IPS-NIHi7 (cell line): ENCODE results near the gene JAKMIP3.

Experiments used
- DNase-seq: peaks from one replicate; pipeline ENCODE4 v3.0.0; 2012; ENCODE audit warnings: mixed read lengths; ENCODE audit errors: extremely low spot score

JAKMIP3 gene

DNA sequence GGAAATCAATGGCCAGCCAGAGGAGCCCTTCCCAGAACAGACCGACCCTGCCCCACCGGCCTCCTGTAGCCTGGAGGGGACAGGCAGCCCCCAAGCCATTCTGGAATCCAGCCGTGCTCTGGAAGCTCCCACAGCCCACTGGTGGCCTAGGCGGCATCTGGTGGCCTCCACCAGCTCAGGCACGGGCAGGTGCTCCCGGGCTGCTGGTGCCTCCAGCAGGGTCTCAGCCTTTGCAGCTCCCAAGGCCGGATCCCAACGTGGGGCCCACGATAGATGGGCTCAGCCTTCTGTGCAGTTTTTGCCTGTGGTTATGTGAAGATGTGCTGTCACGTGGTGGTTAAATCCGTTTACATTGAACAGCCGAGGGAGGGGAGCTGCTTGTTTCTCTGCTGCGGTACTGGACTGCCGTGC lies 44.4 kb downstream of the JAKMIP3 start:
- no peak for DNase-seq

DNA sequence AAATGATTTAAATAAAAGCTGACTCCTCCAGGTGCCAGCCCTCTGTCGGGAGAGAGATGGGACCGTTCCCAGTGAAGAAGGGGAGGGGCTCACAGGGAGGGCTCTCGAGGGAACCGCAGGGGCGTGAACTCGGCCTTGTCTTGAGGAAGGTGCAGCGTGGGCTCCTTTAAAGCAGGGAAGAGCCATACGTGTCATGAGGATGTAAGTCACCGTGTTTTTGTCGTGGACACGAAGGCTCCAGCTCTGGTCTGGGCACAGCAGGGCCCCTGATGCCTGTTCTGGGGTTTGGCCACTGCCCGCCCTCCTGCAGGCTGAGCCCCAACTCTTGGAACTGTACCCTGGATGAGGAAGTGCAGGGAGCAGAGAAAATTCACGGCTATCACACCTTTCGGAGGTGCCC lies 45.0 kb downstream of the JAKMIP3 start:
- no peak for DNase-seq

DNA sequence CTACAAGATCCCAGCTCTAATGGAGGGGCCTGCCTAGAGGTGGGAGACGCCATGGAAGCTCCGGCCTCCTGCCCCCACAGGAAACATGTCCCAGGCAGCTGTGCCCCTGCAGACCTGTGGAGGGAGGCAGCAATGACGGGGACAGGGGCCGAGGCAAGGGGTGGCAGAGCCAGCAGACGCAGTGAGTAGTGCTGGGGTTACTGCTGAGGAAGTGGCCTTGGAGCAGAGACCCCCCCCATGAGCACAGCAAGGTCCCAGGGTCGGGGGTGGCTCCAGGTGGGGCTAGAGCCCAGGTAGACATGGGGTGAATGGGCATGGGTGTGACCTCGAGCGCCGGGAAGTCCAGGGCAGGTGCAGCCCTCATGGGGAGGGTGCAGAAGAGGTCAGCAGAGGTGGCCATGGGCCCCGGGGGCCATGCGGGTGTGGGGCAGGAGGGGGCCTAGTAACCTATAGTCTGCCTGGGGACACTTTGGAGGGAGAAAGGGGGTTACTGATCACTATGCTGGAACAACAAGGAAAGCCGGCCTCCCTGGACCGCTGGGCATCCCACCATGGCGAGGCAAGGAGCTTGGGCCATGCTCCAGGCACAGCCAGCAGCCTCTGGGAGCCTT lies 45.5 kb downstream of the JAKMIP3 start:
- no peak for DNase-seq

DNA sequence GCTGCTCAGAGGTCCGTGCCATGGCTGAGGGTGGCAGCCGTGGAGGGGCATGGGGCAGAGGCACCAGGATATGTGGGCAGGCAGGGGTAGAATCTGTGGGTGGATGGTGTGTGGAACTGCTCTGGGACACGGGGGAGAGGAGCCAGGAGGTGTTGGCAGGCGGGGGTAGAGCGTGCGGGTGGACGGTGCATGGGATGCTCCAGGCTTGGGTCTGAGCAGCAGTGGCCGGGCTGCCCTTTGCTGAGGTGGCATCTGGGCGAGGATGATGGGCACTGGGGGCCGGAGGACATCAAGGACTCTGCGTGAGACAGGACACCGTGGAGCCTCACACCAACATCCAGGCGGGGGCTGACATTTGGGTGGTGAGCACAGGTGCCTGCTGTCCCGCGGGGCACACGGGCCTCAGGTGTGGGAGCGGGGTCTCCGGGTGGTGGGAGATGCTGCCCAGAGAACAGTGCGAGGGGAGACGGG lies 46.2 kb downstream of the JAKMIP3 start:
- DNase-seq: no peak

DNA sequence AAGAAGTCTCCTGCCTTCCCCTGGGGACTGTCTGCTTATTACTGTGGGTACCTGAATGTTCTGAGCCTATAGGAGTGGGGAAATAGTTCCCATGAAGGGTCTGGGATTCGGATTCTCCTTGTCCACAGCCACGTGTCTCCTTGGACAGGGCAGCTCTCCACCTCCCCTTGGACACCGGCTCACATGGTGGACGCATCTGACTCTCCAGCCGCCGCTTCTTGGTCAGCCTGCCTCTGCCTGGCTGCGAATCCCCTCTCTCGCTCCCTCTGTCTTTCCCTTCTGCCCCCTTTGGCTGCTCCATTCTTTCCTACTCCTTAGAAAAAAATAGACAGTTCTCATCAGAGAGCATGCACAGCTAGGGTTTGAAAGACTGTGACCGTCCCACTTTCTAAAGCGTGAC lies 46.9 kb downstream of the JAKMIP3 start:
- no peak for DNase-seq

DNA sequence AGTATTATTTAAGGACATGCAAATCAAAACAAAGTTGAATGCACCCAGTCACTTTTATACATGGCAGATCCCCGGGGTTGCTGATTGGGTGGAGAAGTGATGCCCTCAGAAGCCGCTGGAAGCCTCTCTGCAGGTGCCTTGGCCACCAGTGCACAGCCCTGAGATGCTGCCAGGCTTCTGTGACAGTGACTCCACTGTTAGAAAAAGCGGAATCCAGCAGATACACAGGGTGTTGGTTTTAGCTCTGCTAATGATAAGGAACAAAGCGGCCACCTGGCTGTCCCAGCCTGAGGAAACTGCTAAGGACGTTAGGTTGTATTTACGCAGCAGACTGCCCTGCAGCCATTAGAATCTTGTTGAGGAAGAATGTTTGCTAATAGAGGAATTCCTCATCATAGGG lies 47.5 kb downstream of the JAKMIP3 start:
- DNase-seq: no peak

DNA sequence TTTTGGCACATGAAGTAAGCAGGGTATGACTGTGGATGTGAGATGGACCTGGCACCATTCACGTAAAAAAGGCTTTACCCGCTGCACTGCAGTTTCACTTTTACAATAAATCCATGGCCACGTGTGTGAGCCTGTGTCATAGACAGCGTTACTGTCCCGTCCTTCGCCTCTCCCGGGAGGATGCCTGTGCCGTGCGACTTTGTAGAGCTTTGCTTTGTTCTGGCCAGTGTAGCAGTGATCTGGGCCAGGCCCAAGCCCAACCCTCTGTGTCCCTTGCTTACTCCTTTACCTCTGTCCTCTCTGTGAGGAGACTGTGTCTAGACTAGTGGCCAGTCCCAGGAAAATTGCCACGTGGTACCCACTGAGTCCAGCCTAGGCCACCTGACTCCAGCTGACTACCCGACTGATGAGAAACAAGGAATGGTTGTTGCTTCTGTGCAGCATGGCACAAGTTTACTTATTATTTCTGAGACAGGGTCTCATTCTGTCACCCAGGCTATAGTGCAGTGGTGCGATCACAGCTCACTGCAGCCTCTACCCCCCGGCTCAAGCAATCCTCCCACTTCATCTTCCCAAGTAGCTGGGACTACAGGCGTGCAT lies 48.1 kb downstream of the JAKMIP3 start:
- no peak for DNase-seq

DNA sequence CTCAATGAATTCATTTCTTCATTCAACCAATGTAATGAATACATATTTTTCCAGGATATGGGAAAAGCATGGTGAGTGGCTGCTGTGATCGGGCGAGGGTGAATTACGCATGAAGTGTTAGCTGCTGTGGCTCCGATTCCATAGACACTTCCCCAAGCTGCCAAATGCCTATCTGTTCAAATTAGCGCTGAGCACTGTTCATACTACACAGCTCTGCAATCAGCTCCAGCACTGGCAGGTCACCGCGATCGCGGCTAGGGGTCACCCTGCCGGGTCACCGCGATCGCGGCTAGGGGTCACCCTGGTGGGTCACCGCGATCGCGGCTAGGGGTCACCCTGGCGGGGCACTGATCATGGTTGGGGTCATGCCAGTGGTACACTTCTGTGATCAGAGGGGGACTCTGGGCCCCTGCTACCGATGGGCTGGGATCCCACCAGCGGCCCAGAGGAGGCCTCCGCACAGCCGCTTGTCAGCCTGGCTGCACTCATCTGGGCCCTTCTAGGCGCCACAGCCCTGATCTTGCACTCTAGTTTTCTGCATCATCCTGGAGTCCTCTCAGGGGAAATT lies 49.3 kb downstream of the JAKMIP3 start:
- DNase-seq: no peak
